Endothelial cell of umbilical vein (primary cell): Measurements from ENCODE around the gene DBT.

Experiments
- CTCF ChIP-seq, 2 donors: IDR thresholded peaks; 1 replicate in 1 of 2; 2 replicates in 1 of 2; pipeline ENCODE4 v1.5.1; 2011; ENCODE audit warnings: low read length in 2 of 2, mild to moderate bottlenecking in 2 of 2, moderate library complexity in 2 of 2, control low read depth in 1 of 2, inconsistent platforms in 1 of 2, low read depth in 1 of 2; ENCODE audit not compliant: insufficient read depth in 1 of 2; ENCODE audit errors: extremely low read depth in 1 of 2
- JUN ChIP-seq: IDR thresholded peaks from 2 replicates; pipeline ENCODE4 v1.6.1; 2011; ENCODE audit warnings: borderline replicate concordance, low read depth; ENCODE audit not compliant: insufficient read length, insufficient read depth
- MYC ChIP-seq: IDR thresholded peaks from one replicate; pipeline ENCODE4 v1.6.1; 2011; ENCODE audit warnings: mild to moderate bottlenecking, low read depth, low read length
- POLR2A ChIP-seq: IDR thresholded peaks from 2 replicates; pipeline ENCODE4 v1.6.1; 2012; ENCODE audit warnings: low read depth, mild to moderate bottlenecking, control low read depth, low read length
- POLR2AphosphoS5 ChIP-seq: IDR thresholded peaks from 2 replicates; pipeline ENCODE4 v1.6.1; 2012; ENCODE audit warnings: low read depth, mild to moderate bottlenecking, control low read depth, low read length, moderate library complexity; ENCODE audit not compliant: insufficient read depth
- TF ChIP-seq, protein P1 (sequence below): IDR thresholded peaks from 2 replicates; pipeline ENCODE4 v1.6.1; 2011; ENCODE audit not compliant: insufficient read depth, insufficient read length

DNA sequence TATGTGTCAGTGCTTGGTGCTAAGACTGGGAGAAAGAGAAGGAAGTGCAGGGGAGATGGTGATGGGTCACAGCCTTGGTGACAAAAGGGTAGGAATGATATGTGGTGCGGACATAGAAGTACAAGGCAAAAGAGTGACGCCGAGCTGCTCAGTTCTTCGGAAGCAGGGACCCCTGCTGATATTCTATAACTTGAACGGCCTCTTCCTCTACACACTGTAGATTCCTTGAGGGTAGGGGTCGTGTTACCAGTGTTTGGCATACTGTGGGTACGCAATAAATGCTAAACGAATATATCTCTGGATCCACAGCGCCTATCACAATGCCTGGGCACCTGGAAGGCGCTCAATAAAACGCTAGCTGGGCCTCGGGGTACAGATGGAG is 488 bp downstream of the DBT start:
- TF ChIP-seq POLR2A, result no peak
- no peak for TF ChIP-seq JUN
- TF ChIP-seq CTCF (IDR thresholded peaks at IDR 0.05; ENCODE audit: extremely low read depth in 1 of 2, insufficient read depth in 1 of 2, low read depth in 1 of 2, low read length in 2 of 2), result no peak
- no peak for TF ChIP-seq POLR2AphosphoS5
- TF ChIP-seq MYC, result no peak
- TF ChIP-seq, protein P1, sequence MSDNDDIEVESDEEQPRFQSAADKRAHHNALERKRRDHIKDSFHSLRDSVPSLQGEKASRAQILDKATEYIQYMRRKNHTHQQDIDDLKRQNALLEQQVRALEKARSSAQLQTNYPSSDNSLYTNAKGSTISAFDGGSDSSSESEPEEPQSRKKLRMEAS, result no peak
